K562 (cell line): ENCODE results near the gene ARPC4. TPM values are rescaled to one million over a fixed set of nuclear protein-coding genes. Genes with fewer than 3 reads are reported as not detected.

Source experiments
- BHLHE40 ChIP-seq: IDR thresholded peaks from 2 replicates; pipeline ENCODE4 v1.6.1; 2011; ENCODE audit warnings: low read length, improper control_type of control experiment
- CXXC5 ChIP-seq: fragments of 250-450 bp; sonication (Bioruptor Pico); IDR thresholded peaks from 2 replicates; pipeline ENCODE4 v1.8.0; 2022; ENCODE audit warnings: inconsistent platforms, mild to moderate bottlenecking, moderate library complexity
- E2F3 ChIP-seq: fragments of 250-450 bp; sonication (Bioruptor Pico); IDR thresholded peaks from 2 replicates; pipeline ENCODE4 v1.4.0; 2020; ENCODE audit warnings: mild to moderate bottlenecking
- ETS2 ChIP-seq: IDR thresholded peaks from 2 replicates; pipeline ENCODE4 v1.6.1; 2016; ENCODE audit warnings: borderline replicate concordance, missing genetic modification characterization, mild to moderate bottlenecking, moderate library complexity, missing compliant biosample characterization; ENCODE audit not compliant: poor library complexity, severe bottlenecking
- FOXP1 ChIP-seq: sonication (generic); formaldehyde crosslinking; IDR thresholded peaks from 2 replicates; pipeline ENCODE4 v1.8.0; 2022; ENCODE audit warnings: mild to moderate bottlenecking, missing genetic modification reagents
- NCOR1 ChIP-seq: fragments of 450-650 bp; IDR thresholded peaks from 2 replicates; pipeline ENCODE4 v1.6.1; 2016; ENCODE audit warnings: mild to moderate bottlenecking, moderate library complexity
- PML ChIP-seq: IDR thresholded peaks from 2 replicates; pipeline ENCODE4 v1.6.1; 2012; ENCODE audit warnings: low read length, inconsistent platforms
- SMAD4 ChIP-seq: fragments of 250-450 bp; sonication (Bioruptor Pico); conservative IDR thresholded peaks from 2 replicates; pipeline ENCODE4 v1.8.0; 2021; ENCODE audit warnings: inconsistent platforms, mild to moderate bottlenecking, moderate library complexity
- SNRNP70 ChIP-seq: fragments of 200-400 bp; formaldehyde crosslinking; optimal IDR thresholded peaks from 2 replicates; pipeline ENCODE3; 2017; ENCODE audit warnings: low read depth, low read length
- TAF15 ChIP-seq: fragments of 200-400 bp; formaldehyde crosslinking; IDR thresholded peaks from 2 replicates; pipeline ENCODE4 v1.6.1; 2017; ENCODE audit warnings: mild to moderate bottlenecking, low read depth, low read length, moderate library complexity
- XRCC4 ChIP-seq: IDR thresholded peaks from one replicate; pipeline ENCODE4 v1.6.1; 2011; ENCODE audit not compliant: insufficient read depth, insufficient read length; ENCODE audit errors: extremely low read depth
- XRCC5 ChIP-seq: fragments of 200-400 bp; formaldehyde crosslinking; IDR thresholded peaks from 2 replicates; pipeline ENCODE4 v1.6.1; 2017; ENCODE audit warnings: low read depth, mild to moderate bottlenecking, low read length
- ZFPM2 ChIP-seq: fragments of 250-450 bp; sonication (Bioruptor Pico); IDR thresholded peaks from 2 replicates; pipeline ENCODE4 v1.5.1; 2022; ENCODE audit warnings: mild to moderate bottlenecking
- polyA plus RNA-seq, 8 experiments: library from polyadenylated mRNA; depleted of rRNA in 4 of 8; stranded (reverse) in 5 of 8; unstranded in 3 of 8; fragments of >200 nt; fragmentation: Nextera tagmentation in 2 of 8; fragmentation: Illumina TruSeq in 1 of 8; extraction: Ambion mirVana in 2 of 8; extraction: Trizol in 1 of 8; gene quantifications; 2 replicates each; pipeline versions ENCODE4 v1.2.1 to v1.2.3, GENCODE V29; 2011 to 2014; ENCODE audit warnings: inconsistent platforms in 1 of 8, missing spikeins in 1 of 8
- total RNA-seq, 7 experiments: library from RNA; depleted of rRNA in 6 of 7; stranded (reverse); fragments of >200 nt in 6 of 7; fragmentation: Illumina TruSeq in 2 of 7; extraction: Trizol in 2 of 7; gene quantifications; 2 replicates each; pipeline versions ENCODE4 v1.2.1 to v1.2.3, GENCODE V29; 2011 to 2021; ENCODE audit warnings: low replicate concordance in 1 of 7
- TF ChIP-seq, protein P1 (sequence below): fragments of 150-350 bp; IDR thresholded peaks from 2 replicates; pipeline ENCODE4 v1.6.1; 2014; ENCODE audit warnings: low read depth, mild to moderate bottlenecking, low read length, borderline replicate concordance
- TF ChIP-seq, protein P2 (sequence below), 2 experiments: IDR thresholded peaks; 2 replicates each; pipeline ENCODE4 v1.6.1; 2012; ENCODE audit warnings: improper control_type of control experiment in 2 of 2, low read depth in 2 of 2, low read length in 2 of 2, borderline replicate concordance in 1 of 2
- TF ChIP-seq, protein P3 (sequence below): fragments of 250-450 bp; sonication (Bioruptor Pico); IDR thresholded peaks from 2 replicates; pipeline ENCODE4 v1.8.0; 2021; ENCODE audit warnings: mild to moderate bottlenecking, moderate library complexity
- TF ChIP-seq, protein P4 (sequence below): fragments of 250-450 bp; sonication (Bioruptor Pico); IDR thresholded peaks from 2 replicates; pipeline ENCODE4 v1.8.0; 2022; ENCODE audit warnings: inconsistent platforms
- TF ChIP-seq, protein P5 (sequence below): fragments of 250-450 bp; sonication (Bioruptor Pico); IDR thresholded peaks from 2 replicates; pipeline ENCODE4 v1.8.0; 2021; ENCODE audit warnings: moderate library complexity, mild to moderate bottlenecking, inconsistent platforms

The ARPC4 gene
- total and polyA plus RNA-seq, 9 of the 15 experiments (the other 6 are each of a cell fraction or from before 2014, with no cell fraction given): 20.1 to 153 (median 119) TPM

DNA sequence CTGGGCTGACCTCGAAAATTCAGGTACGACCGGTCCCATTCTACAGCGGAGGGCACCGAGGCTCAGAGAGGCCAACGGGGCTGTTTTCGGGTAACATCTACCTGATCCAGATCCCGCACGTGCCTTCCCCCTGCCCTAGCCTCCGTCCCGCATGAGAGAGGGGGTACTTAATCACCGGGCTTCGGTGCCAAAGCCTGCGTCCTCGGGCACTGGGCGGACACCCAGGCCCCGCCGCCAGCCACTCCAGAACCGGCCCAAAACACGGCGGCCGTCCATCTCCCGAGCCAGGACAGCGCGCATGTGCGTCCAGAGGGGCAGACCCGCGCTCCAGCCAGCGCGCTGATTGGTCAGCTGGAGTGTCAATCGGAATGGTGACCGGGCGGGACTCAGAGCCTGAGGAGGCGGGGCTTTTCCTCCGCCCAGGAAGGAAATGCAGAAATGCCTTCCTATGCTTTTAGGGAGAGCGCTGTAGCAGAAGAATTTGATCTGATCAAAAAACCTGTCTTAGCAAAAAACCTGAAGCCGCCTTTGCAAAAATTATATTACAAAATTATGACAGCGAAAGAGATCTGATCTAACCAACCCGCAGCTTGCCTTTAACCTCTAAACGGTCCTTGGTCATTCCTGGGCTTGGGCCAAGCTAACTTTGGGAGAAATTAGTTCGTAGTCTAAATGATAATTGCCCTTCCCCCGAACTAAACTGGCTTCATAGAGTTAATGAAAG is 51.0 kb downstream of the ARPC4 start, which contains the start of gene RPUSD3 (continued):
- TF ChIP-seq, protein P1, sequence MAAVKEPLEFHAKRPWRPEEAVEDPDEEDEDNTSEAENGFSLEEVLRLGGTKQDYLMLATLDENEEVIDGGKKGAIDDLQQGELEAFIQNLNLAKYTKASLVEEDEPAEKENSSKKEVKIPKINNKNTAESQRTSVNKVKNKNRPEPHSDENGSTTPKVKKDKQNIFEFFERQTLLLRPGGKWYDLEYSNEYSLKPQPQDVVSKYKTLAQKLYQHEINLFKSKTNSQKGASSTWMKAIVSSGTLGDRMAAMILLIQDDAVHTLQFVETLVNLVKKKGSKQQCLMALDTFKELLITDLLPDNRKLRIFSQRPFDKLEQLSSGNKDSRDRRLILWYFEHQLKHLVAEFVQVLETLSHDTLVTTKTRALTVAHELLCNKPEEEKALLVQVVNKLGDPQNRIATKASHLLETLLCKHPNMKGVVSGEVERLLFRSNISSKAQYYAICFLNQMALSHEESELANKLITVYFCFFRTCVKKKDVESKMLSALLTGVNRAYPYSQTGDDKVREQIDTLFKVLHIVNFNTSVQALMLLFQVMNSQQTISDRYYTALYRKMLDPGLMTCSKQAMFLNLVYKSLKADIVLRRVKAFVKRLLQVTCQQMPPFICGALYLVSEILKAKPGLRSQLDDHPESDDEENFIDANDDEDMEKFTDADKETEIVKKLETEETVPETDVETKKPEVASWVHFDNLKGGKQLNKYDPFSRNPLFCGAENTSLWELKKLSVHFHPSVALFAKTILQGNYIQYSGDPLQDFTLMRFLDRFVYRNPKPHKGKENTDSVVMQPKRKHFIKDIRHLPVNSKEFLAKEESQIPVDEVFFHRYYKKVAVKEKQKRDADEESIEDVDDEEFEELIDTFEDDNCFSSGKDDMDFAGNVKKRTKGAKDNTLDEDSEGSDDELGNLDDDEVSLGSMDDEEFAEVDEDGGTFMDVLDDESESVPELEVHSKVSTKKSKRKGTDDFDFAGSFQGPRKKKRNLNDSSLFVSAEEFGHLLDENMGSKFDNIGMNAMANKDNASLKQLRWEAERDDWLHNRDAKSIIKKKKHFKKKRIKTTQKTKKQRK: no peak
- TF ChIP-seq ETS2 (tag) (no peak), SMAD4 (CRISPR knock-in tag) (peak; percentile 12; the same call in 1 of the 2 replicates), PML (peak; percentile 66; the same call in 1 of the 2 replicates), NCOR1 (no peak), BHLHE40 (peak; percentile 82), FOXP1 (CRISPR knock-in tag) (no peak), CXXC5 (peak; percentile 73), ZFPM2 (CRISPR knock-in tag) (no peak), SNRNP70 (no peak), E2F3 (CRISPR knock-in tag) (peak; percentile 23; the same call in 1 of the 2 replicates), TAF15 (no peak), XRCC4 (no peak), XRCC5 (0 out of 2 replicates have a peak, but pooled peaks have one; percentile 68)
- TF ChIP-seq, protein P2, sequence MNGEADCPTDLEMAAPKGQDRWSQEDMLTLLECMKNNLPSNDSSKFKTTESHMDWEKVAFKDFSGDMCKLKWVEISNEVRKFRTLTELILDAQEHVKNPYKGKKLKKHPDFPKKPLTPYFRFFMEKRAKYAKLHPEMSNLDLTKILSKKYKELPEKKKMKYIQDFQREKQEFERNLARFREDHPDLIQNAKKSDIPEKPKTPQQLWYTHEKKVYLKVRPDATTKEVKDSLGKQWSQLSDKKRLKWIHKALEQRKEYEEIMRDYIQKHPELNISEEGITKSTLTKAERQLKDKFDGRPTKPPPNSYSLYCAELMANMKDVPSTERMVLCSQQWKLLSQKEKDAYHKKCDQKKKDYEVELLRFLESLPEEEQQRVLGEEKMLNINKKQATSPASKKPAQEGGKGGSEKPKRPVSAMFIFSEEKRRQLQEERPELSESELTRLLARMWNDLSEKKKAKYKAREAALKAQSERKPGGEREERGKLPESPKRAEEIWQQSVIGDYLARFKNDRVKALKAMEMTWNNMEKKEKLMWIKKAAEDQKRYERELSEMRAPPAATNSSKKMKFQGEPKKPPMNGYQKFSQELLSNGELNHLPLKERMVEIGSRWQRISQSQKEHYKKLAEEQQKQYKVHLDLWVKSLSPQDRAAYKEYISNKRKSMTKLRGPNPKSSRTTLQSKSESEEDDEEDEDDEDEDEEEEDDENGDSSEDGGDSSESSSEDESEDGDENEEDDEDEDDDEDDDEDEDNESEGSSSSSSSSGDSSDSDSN (IDR thresholded peaks at IDR 0.05; ENCODE audit: borderline replicate concordance in 1 of 2, low read depth in 2 of 2, low read length in 2 of 2): peak in 1 of 2 experiments; percentile 44; a peak in 1 of 4 replicates
- TF ChIP-seq, protein P3, sequence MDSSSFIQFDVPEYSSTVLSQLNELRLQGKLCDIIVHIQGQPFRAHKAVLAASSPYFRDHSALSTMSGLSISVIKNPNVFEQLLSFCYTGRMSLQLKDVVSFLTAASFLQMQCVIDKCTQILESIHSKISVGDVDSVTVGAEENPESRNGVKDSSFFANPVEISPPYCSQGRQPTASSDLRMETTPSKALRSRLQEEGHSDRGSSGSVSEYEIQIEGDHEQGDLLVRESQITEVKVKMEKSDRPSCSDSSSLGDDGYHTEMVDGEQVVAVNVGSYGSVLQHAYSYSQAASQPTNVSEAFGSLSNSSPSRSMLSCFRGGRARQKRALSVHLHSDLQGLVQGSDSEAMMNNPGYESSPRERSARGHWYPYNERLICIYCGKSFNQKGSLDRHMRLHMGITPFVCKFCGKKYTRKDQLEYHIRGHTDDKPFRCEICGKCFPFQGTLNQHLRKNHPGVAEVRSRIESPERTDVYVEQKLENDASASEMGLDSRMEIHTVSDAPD (CRISPR knock-in tag): no peak
- TF ChIP-seq, protein P4, sequence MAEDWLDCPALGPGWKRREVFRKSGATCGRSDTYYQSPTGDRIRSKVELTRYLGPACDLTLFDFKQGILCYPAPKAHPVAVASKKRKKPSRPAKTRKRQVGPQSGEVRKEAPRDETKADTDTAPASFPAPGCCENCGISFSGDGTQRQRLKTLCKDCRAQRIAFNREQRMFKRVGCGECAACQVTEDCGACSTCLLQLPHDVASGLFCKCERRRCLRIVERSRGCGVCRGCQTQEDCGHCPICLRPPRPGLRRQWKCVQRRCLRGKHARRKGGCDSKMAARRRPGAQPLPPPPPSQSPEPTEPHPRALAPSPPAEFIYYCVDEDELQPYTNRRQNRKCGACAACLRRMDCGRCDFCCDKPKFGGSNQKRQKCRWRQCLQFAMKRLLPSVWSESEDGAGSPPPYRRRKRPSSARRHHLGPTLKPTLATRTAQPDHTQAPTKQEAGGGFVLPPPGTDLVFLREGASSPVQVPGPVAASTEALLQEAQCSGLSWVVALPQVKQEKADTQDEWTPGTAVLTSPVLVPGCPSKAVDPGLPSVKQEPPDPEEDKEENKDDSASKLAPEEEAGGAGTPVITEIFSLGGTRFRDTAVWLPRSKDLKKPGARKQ: no peak
- TF ChIP-seq, protein P5, sequence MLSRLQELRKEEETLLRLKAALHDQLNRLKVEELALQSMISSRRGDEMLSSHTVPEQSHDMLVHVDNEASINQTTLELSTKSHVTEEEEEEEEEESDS (CRISPR knock-in tag): no peak
